Hepatocyte (in vitro differentiated cells): ENCODE data around the gene TPD52L2.

Experiments
- CTCF ChIP-seq: fragments of 200-600 bp; sonication (generic); IDR thresholded peaks from 2 replicates; pipeline ENCODE4 v1.5.1; 2016; ENCODE audit warnings: antibody characterized with exemption, mild to moderate bottlenecking; ENCODE audit not compliant: poor library complexity
- EZH2 ChIP-seq: fragments of 200-600 bp; sonication (generic); IDR thresholded peaks from 2 replicates; pipeline ENCODE4 v1.6.1; 2016; ENCODE audit warnings: antibody characterized with exemption, mild to moderate bottlenecking, borderline replicate concordance

- TF ChIP-seq CTCF (no peak), EZH2 (no peak)
These were observed 66.7 kb downstream of the TPD52L2 start for GRCh38 chr20:63931735-63932134.
